Pons (tissue), 1 donor: Measurements from ENCODE around the gene DYNC1I1.

ENCODE experiments used
- DNase-seq: peaks from one replicate; pipeline ENCODE4 v3.0.0-alpha.2; 2016; ENCODE audit warnings: low spot score

The DYNC1I1 gene

DNA sequence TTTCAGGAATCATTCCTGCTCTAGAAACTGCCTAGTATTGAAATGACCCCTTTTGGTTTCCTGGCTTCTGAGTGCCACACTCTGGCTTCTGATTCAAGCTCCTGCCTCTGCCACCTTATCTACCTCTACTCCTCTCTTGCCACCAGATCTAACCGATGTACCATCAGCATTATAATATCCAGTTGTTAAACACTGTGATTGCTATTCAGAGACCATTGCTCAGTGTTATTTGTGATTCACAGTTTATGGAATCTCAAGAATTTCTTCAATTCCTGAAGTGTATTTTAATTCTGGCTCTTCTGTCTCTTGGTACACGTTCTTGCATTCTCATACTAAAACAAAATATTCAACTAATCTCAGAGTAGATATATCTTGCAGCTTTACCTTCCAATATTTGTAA is 88.7 kb downstream of the DYNC1I1 start:
- no peak for DNase-seq

DNA sequence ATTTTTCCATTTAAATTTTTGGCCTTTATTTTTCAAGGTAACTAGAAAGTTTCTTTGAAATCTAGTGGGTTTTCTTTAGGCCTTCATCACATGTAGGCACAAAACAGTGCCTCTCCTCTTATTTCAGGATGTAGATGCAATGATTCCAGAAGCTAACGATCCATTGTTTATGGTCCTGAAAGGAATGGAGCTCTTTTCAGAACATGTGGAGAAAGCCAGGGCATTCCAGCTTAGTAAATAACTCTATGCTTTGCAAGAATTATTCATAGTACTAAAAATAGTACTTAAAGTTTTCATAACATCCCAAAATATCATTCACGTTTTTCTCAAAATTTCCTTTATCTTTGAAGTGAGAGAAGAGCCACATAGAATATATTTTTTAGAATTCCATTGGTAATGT is 91.3 kb downstream of the DYNC1I1 start:
- DNase-seq, result no peak

DNA sequence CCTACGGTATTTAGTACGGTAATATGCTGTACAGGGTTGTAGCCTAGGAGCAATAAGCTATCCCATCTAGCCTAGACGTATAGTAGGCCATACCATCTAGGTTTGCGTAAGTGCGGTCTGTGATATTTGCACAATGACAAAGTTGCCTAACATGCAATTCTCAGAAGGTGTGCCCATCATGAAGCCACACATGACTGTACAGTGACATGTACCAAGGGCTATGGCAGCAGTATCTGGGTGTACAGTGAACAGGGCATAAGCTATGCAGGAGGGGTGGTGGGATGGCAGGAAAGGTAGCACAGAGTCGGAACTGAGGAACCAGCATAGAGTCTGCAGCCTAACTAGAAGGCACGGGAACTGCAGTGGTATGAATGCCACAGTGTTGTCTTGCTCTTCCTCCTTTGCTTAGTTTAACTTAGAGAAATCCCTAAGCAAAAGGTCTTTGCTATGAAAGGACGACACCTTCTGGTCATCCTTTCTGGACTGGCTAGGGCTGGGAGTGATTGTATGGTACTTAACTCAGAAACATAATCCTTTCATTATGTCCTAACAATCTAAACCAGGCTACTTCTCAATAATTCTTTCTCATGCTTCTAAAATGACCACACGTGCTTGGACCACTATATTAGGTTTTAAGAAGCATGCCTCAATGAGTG is 93.5 kb downstream of the DYNC1I1 start:
- DNase-seq, result no peak

DNA sequence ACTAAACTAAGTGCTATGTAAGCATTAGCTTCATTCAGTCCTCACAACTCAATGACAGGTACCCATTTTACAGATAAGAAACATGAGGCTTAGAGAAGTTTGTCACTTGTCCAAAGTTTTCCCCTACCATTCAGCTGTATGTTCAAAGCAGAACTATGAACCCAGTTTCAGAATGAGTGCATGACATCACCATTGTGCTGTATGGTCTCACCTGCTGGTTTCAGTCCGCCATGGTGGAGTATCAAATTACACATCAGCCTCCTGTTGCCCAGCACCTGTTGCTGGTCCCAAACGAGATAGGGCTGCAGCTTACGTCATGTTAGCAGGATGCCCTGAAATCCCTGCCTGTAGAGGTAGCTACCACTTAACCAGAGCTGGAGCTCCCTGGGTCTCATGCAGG is 95.0 kb downstream of the DYNC1I1 start:
- no peak for DNase-seq

DNA sequence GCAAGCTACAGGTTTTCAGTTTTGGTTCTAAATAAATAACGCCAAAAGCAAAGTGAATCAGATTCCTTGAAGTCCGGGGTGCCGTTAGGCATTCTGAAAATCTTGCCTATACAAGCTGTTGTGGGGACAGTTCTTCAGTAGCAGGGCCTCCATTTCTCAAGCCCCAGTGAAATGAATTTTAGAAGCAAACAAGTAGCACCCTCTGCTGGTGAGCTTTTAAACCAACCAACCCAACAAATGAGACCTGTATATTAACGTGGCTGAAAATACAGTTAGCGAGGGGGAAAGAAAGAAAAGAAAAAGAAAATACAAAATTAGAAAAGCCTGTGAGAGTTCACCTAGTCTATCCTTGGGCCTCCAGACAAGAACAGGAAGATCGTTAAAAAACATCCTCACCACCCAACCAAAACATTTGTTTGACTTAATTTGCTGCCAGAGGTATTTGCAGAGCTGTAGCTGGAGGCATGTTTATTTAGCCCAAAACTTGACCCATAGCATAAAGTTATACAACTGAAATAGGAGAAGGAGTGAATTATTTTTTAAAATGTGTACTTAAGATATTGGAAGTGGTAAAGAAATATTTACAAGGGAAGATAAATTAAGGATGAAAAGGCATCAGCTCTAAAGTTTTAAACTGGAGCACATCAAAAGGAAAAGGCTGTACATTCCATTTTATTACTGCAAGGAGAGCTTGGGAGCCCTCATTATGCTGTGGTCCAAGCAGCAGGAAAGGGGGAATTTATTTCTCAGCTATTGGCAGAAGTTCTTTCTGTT is 98.9 kb downstream of the DYNC1I1 start:
- DNase-seq, result peak; percentile 83

DNA sequence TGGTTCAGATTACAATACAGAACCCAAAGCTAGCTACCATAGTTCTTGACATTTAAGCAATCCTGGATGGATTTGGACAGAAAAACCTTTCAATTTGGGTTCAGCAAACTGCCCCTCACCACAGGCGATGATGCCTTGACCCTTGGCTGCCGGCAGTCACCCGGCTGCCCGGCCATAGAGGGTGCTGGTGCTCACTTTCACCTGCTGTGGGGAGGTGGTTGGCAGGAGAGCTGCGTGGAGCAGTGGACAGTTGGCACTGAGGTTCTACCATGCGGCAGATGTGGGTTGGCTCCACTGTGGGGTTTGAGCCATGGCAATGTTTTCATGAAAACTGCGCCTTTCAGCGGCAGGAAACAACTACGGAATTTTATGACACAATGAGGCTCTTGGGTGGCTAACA is 99.5 kb downstream of the DYNC1I1 start:
- DNase-seq, result no peak

DNA sequence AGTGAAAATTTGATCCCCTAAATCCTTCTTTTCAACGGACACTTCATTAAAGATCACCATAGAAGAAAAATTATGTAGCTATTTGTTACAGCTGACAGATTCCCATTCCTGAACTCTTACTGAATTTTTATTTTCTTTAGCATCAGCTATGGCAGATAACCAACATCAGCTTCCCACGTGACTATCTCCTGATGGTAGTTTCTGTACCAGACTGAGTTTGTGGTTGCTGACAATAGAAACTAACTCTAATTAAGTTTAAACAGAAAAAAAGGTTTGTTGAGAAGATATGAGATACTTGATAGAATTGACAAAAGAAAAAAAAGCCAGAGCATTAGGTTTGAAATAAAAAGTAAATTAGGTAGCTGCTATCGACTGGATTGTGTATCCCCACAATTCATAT is 101.8 kb downstream of the DYNC1I1 start:
- no peak for DNase-seq

DNA sequence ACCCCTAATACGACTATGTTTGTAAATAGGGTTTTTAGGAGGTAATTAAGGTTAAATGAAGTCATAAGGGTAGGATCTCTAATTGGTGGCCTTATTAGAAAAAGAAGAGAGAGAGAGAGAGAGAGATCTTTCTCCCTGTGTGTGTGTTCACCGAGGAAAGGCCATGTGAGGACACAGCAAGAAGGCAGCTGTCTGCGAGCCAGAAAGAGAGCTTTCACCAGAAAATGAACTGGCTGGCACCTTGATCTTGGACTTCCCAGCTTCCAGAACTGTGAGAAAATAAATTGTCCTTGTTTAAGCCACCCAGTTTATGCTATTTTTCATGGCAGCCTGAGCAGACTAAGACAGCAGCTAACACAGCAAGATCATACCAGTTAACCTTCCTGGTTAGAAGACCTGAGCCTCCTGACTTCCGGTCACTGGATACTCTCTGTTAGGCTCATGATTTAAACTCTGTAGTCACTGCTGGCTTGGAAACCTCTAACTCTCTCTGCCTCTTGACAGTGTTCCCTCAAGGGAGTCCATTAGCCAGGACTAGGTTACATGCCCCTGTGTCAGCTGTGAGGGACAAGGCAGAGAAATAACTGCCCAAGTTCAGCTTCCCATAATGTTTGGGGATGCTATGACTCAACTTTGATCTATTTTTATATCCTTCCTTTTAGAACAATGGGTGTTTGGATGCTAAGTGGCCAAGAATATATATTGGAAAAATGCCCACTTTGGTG is 102.3 kb downstream of the DYNC1I1 start:
- DNase-seq, result peak; percentile 55

DNA sequence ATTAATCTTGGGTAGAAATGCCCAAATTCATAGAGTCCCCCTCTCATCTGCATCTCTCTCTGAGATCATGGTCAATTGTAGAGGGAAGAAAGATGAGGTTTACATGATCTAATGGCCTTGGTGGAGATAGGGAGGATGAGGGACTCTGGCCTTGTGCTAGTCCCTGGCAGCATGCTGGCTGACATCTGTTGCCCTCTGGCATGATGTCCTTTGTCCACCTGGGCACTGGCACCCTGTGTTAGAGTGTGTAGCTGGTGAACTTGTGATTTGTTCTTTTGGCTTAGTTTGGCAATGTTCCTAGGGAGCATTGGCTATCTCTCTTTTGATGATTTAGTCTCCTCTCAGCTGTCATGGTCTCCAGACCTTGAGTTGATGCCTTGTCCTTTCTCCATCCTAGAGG is 103.2 kb downstream of the DYNC1I1 start:
- DNase-seq, result no peak

DNA sequence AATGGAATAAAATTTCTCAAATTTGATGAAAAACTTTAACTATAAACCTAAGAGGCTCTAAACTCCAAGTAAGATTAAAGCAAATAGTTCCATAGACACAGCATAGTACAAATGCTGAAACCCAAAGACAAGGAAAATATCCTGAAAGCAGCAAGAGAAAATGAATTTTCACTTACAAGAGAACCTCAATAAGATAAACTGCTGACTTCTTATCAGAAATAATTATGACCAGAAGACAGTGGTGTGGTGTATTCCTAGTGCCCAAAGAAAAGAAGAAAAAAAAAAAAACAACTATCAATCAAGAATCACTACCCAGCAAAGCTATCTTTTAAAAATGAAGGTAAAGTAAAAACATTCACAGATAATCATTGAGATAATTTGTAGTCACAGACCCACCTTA is 106.3 kb downstream of the DYNC1I1 start:
- DNase-seq, result no peak

DNA sequence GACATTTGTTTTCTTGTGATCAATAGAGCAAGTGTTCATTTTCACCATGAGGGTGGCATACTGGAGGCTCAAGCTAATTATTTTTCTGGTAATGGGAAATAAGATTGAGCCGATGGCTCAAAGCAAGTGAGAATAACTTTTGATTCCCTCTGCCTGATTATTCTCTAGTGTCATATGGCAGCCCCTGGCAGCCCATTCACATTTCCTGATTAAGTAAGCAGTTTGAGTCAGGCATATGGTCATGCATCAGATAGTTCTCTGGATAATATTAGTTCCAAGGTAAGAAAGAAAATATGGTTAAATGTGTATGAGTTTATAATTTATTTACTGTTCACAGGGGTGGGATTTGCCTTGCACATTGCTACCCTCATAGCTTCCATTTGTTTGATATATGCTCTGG is 109.2 kb downstream of the DYNC1I1 start:
- DNase-seq, result no peak

- no peak for DNase-seq
Measured at GRCh38 chr7:95883217-95883616, 110.9 kb downstream of the DYNC1I1 start.

DNA sequence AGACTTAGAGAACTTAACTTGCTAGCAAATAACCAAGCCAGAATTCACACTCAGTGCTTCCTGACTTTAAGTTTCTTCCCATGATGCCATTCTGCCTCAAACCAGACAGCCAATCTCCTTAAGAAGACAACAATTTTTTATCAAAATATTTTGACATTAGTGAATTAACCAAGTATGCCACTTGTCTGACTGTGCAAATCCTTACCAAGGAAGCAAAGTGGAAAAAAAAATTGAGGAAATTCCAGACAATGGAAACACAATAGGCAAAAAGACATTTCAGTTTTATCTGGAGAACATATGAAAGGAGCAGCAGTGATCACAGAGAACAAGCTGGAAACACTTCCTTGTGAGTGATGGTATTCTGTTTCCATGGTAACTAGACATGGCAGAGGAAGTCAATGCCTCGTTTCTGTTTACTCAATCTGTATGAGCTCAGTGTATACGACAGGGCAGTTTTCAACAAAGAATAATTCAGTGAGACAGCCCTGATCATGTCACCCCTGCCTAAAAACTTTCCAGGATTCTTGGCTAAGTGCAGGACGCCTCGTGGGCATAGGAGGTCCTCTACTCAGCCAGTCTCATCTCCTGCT is 114.2 kb downstream of the DYNC1I1 start:
- peak; percentile 63 for DNase-seq

DNA sequence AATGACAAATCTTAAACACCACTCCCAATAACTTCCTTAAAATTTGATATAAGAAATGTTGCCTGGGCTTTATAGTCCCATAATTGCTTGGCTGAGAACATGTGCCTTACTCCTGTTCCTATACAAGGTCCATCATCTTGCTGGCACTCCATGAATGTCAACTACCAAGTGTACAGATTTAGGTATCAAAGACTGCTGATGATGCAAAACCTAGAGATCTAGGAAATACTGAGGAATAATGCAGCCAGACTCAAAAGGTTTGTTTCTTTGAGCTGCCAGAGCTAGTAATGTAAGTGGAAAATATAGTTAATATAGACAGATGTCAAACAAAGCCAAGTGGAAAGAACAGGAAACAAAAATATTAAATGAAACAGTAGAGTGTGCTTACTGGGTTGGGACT is 121.1 kb downstream of the DYNC1I1 start:
- no peak for DNase-seq

GRCh38 chr7:95897557-95898251 is 125.3 kb downstream of the DYNC1I1 start:
- DNase-seq, result no peak

- no peak for DNase-seq
Measured at GRCh38 chr7:95899919-95900513, 127.7 kb downstream of the DYNC1I1 start.

- no peak for DNase-seq
Measured at GRCh38 chr7:95901006-95901405, 128.7 kb downstream of the DYNC1I1 start.

- peak; percentile 52 for DNase-seq
Measured at GRCh38 chr7:95904099-95904498, 131.7 kb downstream of the DYNC1I1 start.

- no peak for DNase-seq
Measured at GRCh38 chr7:95905167-95905566, 132.8 kb downstream of the DYNC1I1 start.

GRCh38 chr7:95906851-95907250 is 134.5 kb downstream of the DYNC1I1 start:
- DNase-seq, result no peak

GRCh38 chr7:95907337-95907736 is 135.0 kb downstream of the DYNC1I1 start:
- DNase-seq, result no peak

GRCh38 chr7:95908499-95908898 is 136.1 kb downstream of the DYNC1I1 start:
- no peak for DNase-seq
